Neural cell (in vitro differentiated cells): ENCODE results near the gene TAS2R1. TPM values are rescaled to one million over a fixed set of nuclear protein-coding genes. Genes with fewer than 3 reads are reported as not detected.
A peak's percentile ranks its signal among the peaks of the same experiment; 100 is the strongest.

ENCODE experiments used
- H2AFZ ChIP-seq: fragments of 200-600, 300-800 bp; sonication (generic), shearing (Covaris generic); 2 replicates; pipeline ENCODE4 v1.6.0; 2014; ENCODE audit warnings: low read depth, mild to moderate bottlenecking, antibody characterized with exemption, low read length, moderate library complexity
- H3F3A ChIP-seq: fragments of 200-600 bp; shearing (Covaris generic); 2 replicates; pipeline ENCODE4 v1.6.1; 2016; ENCODE audit warnings: mild to moderate bottlenecking, moderate library complexity, mixed read lengths, antibody characterized with exemption, low read length; ENCODE audit not compliant: insufficient read depth, poor library complexity, severe bottlenecking
- H3K27ac ChIP-seq: fragments of 200-600, 300-800 bp; sonication (generic), shearing (Covaris generic); 2 replicates; pipeline ENCODE4 v1.5.1; 2014; ENCODE audit warnings: mild to moderate bottlenecking, low read length, moderate library complexity
- H3K27me3 ChIP-seq: fragments of 300-800, 200-600 bp; sonication (generic), shearing (Covaris generic); 2 replicates; pipeline ENCODE4 v1.6.0; 2014; ENCODE audit warnings: mild to moderate bottlenecking, low read depth, low read length, moderate library complexity; ENCODE audit not compliant: insufficient read depth
- H3K36me3 ChIP-seq: fragments of 300-800, 200-600 bp; sonication (generic), shearing (Covaris generic); 2 replicates; pipeline ENCODE4 v1.5.1; 2014; ENCODE audit warnings: mild to moderate bottlenecking, antibody characterized with exemption, low read length, moderate library complexity; ENCODE audit not compliant: insufficient read depth
- H3K4me2 ChIP-seq: fragments of 300-800, 200-600 bp; sonication (generic), shearing (Covaris generic); 2 replicates; pipeline ENCODE4 v1.6.0; 2014; ENCODE audit warnings: mild to moderate bottlenecking, low read length
- H3K4me3 ChIP-seq: fragments of 300-800, 200-600 bp; sonication (generic), shearing (Covaris generic); 2 replicates; pipeline ENCODE4 v1.5.1; 2014; ENCODE audit warnings: mild to moderate bottlenecking, low read length, moderate library complexity
- H3K79me2 ChIP-seq: fragments of 200-600 bp; shearing (Covaris generic); replicated peaks from 2 replicates; pipeline ENCODE4 v1.6.0; 2014; ENCODE audit warnings: mild to moderate bottlenecking, low read length, moderate library complexity; ENCODE audit not compliant: insufficient read depth
- H3K9ac ChIP-seq: fragments of 300-800, 200-600 bp; sonication (generic), shearing (Covaris generic); 2 replicates; pipeline ENCODE4 v1.6.1; 2016; ENCODE audit warnings: mild to moderate bottlenecking, low read length, mixed read lengths
- H3K9me2 ChIP-seq: fragments of 200-600 bp; shearing (Covaris generic); 2 replicates; pipeline ENCODE4 v1.6.1; 2016; ENCODE audit warnings: mild to moderate bottlenecking, low read length, mixed read lengths; ENCODE audit not compliant: insufficient read depth
- H3K9me3 ChIP-seq: fragments of 200-600, 300-800 bp; sonication (generic), shearing (Covaris generic); 2 replicates; pipeline ENCODE4 v1.6.1; 2016; ENCODE audit warnings: mild to moderate bottlenecking, mixed run types, low read length, moderate library complexity, mixed read lengths
- H4K20me1 ChIP-seq: fragments of 200-600 bp; shearing (Covaris generic); 2 replicates; pipeline ENCODE4 v1.6.1; 2016; ENCODE audit warnings: mild to moderate bottlenecking, mixed run types; ENCODE audit not compliant: insufficient read depth
- EP300 ChIP-seq: fragments of 450-650 bp; conservative IDR thresholded peaks from 2 replicates; pipeline ENCODE4 v1.6.1; 2014; ENCODE audit warnings: antibody characterized with exemption, mild to moderate bottlenecking, moderate library complexity; ENCODE audit not compliant: poor library complexity, severe bottlenecking
- EZH2 ChIP-seq: fragments of 200-600, 300-800 bp; shearing (Covaris generic), sonication (generic); IDR thresholded peaks from 2 replicates; pipeline ENCODE4 v1.6.1; 2014; ENCODE audit warnings: antibody characterized with exemption, low read length, borderline replicate concordance, mild to moderate bottlenecking; ENCODE audit not compliant: insufficient read depth, poor library complexity, severe bottlenecking
- MXI1 ChIP-seq: fragments of 450-650 bp; conservative IDR thresholded peaks from 2 replicates; pipeline ENCODE4 v1.6.1; 2014; ENCODE audit warnings: antibody characterized with exemption, mild to moderate bottlenecking; ENCODE audit not compliant: poor library complexity, severe bottlenecking
- POLR2AphosphoS5 ChIP-seq: IDR thresholded peaks from 2 replicates; pipeline ENCODE4 v1.6.1; 2012
- RAD21 ChIP-seq: fragments of 450-650 bp; conservative IDR thresholded peaks from 2 replicates; pipeline ENCODE4 v1.6.1; 2014; ENCODE audit warnings: antibody characterized with exemption, mild to moderate bottlenecking, moderate library complexity
- SMC3 ChIP-seq: fragments of 450-650 bp; conservative IDR thresholded peaks from 2 replicates; pipeline ENCODE4 v1.6.1; 2014; ENCODE audit warnings: antibody characterized with exemption, mild to moderate bottlenecking, moderate library complexity; ENCODE audit not compliant: poor library complexity
- TAF1 ChIP-seq: IDR thresholded peaks from 2 replicates; pipeline ENCODE4 v1.6.1; 2012; ENCODE audit warnings: low read depth
- polyA plus RNA-seq: library from polyadenylated mRNA; depleted of rRNA; stranded (reverse); fragments of >200 nt; gene quantifications from 2 replicates; pipeline ENCODE4 v1.2.3, GENCODE V29; 2014
- TF ChIP-seq, protein P1 (sequence below): fragments of 450-650 bp; IDR thresholded peaks from 2 replicates; pipeline ENCODE4 v1.5.1; 2014; ENCODE audit warnings: antibody characterized with exemption, mild to moderate bottlenecking, moderate library complexity; ENCODE audit not compliant: poor library complexity, severe bottlenecking
- TF ChIP-seq, protein P2 (sequence below): IDR thresholded peaks from 2 replicates; pipeline ENCODE4 v1.6.1; 2012; ENCODE audit warnings: borderline replicate concordance

The TAS2R1 gene
- polyA plus RNA-seq, 1 donor from 2014 or later = 0.41 TPM

DNA sequence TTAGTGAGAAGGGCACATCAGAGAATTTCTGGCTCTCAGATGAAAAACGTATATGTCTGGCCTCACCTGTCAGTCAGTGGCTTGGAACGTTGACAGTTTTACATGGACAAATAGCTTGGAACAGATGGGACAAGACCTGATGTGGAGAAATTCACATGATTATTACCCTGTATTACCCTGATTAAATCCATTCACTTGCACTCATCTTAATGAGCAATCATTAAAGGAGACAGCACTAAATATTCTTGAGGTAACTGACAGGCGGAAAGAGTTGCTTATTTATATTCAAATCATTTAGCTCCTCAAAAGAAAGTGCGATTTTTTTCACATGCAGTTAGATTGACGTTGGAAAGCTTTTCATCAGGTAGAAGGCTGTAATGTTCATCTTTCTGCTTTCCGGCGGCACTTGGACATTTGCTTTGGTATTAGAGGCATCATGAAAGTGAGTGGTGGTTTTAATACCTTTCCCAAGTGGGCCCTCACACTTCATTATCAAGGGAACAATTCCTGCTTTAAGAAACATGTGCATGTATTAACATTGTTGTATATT lies 11.7 kb upstream of the TAS2R1 start:
- H3K36me3 ChIP-seq = no peaks in the 10 kb centered on the region
- TF ChIP-seq POLR2AphosphoS5 (peak; percentile 28), EP300 (peak; percentile 73), EZH2 (no peak), SMC3 (no peak)
- TF ChIP-seq, protein P1, sequence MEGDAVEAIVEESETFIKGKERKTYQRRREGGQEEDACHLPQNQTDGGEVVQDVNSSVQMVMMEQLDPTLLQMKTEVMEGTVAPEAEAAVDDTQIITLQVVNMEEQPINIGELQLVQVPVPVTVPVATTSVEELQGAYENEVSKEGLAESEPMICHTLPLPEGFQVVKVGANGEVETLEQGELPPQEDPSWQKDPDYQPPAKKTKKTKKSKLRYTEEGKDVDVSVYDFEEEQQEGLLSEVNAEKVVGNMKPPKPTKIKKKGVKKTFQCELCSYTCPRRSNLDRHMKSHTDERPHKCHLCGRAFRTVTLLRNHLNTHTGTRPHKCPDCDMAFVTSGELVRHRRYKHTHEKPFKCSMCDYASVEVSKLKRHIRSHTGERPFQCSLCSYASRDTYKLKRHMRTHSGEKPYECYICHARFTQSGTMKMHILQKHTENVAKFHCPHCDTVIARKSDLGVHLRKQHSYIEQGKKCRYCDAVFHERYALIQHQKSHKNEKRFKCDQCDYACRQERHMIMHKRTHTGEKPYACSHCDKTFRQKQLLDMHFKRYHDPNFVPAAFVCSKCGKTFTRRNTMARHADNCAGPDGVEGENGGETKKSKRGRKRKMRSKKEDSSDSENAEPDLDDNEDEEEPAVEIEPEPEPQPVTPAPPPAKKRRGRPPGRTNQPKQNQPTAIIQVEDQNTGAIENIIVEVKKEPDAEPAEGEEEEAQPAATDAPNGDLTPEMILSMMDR = no peak
- no peak overlapping the region for H3K9ac ChIP-seq
- no peaks in the 10 kb centered on the region for H3K27me3 ChIP-seq
- no peaks in the 10 kb centered on the region for H3F3A ChIP-seq
- no peaks in the 10 kb centered on the region for H3K9me2 ChIP-seq
- H3K9me3 ChIP-seq = no peaks in the 10 kb centered on the region
- H4K20me1 ChIP-seq = no peaks in the 10 kb centered on the region
- peak overlapping the region; percentile 9 for H3K4me2 ChIP-seq
- H2AFZ ChIP-seq = no peak overlapping the region
- peak overlapping the region; percentile 46 for H3K27ac ChIP-seq
- no peaks in the 10 kb centered on the region for H3K79me2 ChIP-seq
- peak overlapping the region; percentile 31 for H3K4me3 ChIP-seq

DNA sequence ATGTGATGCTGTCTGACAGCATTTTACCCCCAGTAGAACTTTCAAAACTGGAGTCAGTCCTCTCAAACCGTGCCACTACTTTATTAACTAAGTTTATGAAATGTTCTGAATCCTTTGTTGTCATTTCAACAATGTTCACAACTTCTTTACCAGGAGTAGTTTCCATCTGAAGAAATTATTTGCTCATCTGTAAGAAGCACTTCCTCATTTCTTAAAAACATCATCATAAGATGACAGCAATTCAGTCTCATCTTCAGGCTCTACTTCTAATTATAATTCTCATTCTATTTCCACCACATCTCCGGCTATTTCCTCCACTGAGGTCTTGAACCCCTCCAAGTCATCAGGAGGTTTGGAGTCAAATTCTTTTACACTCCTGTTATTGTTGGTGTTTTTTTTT lies 2.3 kb upstream of the TAS2R1 start:
- Histone ChIP-seq H3K79me2 (no peaks in the 10 kb centered on the region), H4K20me1 (no peaks in the 10 kb centered on the region), H3K27me3 (no peaks in the 10 kb centered on the region), H3K9ac (no peak overlapping the region), H3K4me2 (no peak overlapping the region), H3K27ac (no peak overlapping the region), H3K9me3 (no peaks in the 10 kb centered on the region), H3K4me3 (no peak overlapping the region), H2AFZ (no peak overlapping the region), H3K36me3 (no peaks in the 10 kb centered on the region), H3F3A (no peaks in the 10 kb centered on the region), H3K9me2 (no peaks in the 10 kb centered on the region)
- TF ChIP-seq, protein P1 = no peak
- no peak for TF ChIP-seq MXI1
- TF ChIP-seq, protein P2, sequence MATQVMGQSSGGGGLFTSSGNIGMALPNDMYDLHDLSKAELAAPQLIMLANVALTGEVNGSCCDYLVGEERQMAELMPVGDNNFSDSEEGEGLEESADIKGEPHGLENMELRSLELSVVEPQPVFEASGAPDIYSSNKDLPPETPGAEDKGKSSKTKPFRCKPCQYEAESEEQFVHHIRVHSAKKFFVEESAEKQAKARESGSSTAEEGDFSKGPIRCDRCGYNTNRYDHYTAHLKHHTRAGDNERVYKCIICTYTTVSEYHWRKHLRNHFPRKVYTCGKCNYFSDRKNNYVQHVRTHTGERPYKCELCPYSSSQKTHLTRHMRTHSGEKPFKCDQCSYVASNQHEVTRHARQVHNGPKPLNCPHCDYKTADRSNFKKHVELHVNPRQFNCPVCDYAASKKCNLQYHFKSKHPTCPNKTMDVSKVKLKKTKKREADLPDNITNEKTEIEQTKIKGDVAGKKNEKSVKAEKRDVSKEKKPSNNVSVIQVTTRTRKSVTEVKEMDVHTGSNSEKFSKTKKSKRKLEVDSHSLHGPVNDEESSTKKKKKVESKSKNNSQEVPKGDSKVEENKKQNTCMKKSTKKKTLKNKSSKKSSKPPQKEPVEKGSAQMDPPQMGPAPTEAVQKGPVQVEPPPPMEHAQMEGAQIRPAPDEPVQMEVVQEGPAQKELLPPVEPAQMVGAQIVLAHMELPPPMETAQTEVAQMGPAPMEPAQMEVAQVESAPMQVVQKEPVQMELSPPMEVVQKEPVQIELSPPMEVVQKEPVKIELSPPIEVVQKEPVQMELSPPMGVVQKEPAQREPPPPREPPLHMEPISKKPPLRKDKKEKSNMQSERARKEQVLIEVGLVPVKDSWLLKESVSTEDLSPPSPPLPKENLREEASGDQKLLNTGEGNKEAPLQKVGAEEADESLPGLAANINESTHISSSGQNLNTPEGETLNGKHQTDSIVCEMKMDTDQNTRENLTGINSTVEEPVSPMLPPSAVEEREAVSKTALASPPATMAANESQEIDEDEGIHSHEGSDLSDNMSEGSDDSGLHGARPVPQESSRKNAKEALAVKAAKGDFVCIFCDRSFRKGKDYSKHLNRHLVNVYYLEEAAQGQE = no peak
- TF ChIP-seq TAF1 = no peak
- no peak for TF ChIP-seq SMC3
- no peak for TF ChIP-seq POLR2AphosphoS5
- no peak for TF ChIP-seq EP300
- TF ChIP-seq RAD21 = no peak
- no peak for TF ChIP-seq EZH2
